NCI-H187 treated with DMSO at 0.1 percent for 48 hours (cell line): ENCODE results near the gene SZRD1.

Source experiments
- DNase-seq: peaks from one replicate; lab custom pipeline; 2025; lab: John Stamatoyannopoulos, UW

The SZRD1 gene

DNA sequence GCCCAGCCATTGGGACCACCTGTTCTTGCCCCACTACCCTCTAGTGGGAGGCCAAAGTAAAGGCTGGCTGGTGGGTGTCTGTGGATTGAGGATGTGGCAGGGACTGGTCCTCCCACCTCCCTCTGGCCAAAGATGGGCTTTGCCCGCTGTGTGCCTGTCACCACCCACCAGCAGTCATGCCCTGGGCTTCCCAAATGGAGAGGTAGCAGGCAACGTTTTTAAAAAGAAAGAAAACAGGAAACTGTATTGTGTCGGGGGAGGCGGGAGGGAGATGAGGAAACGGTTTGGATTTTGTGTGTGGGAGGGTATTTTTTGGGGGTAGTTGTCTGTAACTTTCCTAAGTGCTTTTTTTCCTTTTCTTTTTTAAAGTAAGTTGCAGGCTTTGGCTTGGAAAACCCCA lies 30.1 kb downstream of the SZRD1 start:
- no peak for DNase-seq

DNA sequence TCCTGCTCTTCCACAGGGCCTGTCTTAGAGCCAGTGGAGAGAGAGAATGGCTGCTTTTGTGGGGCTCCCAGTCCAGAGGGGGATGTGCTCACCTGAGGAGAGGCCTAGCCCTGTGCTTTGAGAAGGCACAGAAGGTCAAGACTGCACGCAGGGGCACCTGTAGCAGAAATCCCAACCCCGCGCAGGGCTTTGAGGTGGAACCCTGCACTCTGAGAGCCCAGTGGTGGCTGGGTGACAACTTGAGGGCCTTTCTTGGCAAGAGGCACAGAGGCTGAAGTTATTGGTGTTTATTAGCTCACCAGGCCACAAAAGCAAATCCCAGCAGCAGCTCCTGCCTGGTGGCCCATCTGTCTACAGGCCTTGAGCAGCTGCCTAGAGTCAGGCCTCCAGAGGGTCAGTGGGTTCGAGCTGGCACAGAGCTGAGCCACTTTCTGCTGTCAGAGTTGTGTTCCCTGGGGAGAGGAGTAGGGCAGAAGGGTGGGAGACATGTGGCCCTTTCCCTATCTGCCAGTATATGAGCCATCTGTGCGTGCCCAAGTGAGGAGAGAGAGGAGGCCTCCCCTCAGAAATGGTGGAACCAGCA lies 31.4 kb downstream of the SZRD1 start:
- DNase-seq, result no peak

DNA sequence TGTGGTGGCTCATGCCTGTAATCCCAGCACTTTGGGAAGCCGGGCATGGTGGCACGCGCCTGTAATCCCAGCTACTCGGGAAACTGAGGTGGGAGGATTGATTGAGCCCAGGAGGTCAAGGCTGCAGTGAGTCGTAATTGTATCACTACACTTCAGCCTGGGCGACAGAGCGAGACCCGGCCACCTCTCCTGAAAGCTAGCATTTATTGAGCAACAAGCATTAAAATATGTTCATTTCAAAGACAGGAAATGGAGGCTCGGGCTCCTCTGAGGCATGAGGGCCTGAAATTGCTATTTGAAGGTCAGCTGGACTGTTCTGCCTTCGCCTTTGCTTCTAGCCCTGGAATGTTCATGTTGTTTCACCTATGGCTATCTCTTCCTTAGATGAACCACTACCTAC lies 35.7 kb downstream of the SZRD1 start:
- DNase-seq, result no peak

DNA sequence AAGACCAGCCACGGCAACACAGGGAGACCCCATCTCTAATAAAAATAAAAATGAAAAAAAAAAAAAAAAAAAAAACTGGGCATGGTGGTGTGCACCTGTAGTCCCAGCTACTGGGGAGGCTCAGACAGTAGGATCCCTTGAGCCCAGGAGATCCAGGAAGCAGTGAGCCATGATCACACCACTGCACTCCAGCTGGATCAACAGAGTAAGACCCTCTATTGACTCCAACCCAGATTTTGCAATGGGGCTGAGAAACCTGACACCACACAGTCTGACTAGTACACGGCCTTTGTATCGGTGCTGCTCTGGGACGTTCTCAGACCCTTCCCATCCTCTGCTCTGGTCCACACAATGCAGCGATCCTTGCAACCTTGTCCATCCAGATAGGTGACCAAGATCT lies 38.4 kb downstream of the SZRD1 start:
- no peak for DNase-seq

DNA sequence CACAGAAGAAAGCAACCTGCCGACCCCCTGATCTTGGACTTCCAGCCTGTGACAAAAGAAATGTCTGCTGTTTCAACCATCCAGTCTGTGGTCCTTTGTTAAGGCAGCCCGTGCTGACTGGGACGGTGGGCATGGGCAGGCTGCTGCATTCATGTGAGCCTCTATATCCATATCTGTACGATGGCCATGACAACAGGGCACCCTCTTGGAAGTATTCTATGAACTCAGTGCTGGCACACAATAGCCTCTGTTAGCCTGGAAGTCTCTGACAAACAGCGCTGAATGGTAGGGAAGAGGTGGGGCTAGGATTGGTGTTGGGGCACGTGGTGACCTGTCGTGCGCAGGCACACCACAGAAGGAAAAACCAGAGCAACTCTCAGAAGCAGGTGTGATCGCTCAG lies 39.8 kb downstream of the SZRD1 start:
- no peak for DNase-seq

DNA sequence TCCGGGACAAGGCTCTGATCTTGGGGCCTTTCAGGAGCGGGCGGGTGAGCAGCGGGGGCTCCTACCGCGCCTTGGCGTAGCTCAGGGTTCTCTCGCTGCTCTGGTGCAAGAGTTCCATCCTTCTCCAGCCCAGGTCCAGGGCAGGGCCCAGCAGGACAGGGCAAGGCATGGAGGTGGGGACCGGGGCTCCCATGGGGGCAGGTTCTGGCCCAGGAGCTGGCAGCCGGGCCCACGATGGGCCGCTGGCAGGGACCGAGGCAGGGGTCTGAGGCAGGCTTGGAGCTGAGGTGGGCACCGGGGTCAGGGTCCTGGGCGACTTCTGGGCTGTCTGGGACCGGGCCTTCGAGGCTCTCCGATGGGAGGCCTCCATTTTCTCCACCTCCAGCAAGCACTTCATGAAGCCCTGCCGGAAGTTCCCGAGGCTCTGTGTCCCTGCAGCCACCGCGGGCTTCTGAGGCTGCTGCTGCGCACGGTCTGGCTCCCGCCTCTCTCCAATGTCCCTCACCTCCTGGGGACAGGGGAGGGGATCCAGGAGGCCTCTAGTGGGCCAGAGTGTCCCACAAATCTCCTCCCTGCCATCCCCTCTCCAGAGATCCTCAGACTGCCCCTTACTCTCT lies 42.6 kb downstream of the SZRD1 start:
- DNase-seq, result no peak

DNA sequence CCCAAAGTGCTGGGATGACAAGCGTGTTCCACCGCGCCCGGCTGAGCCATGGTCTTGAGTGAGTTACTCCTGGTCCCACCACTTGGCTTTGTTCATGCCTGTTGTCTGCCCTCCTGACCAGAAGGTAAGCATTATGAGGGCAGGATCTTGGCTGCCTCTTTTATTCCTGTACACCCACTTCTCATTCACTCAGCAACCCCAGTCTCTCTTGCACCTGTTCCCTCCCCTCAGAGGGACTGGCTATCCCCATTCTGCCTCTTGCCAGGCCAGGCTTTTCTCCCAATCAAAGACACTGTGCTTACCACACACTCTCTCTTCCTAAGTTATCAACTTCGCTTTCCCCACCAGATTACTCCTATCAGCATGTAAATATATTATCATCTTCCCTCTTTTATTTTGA lies 43.8 kb downstream of the SZRD1 start:
- DNase-seq, result no peak

DNA sequence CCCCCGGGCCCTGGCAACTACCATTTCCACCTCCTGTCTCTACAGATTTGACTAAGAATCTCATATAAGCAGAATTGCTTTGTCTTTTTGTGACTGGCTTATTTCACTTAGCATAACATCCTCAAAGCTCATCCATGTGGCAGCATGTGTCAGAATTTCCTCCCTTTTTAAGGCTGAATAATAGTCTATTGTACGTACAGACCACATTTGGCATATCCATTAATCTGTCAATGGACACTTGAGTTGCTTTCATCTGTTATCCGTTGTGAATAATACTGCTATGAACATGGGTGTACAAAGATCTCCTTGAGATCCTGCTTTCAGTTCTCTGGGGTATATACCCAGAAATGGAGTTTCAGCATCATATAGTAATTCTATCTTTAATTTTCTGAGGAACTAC lies 46.1 kb downstream of the SZRD1 start:
- no peak for DNase-seq

DNA sequence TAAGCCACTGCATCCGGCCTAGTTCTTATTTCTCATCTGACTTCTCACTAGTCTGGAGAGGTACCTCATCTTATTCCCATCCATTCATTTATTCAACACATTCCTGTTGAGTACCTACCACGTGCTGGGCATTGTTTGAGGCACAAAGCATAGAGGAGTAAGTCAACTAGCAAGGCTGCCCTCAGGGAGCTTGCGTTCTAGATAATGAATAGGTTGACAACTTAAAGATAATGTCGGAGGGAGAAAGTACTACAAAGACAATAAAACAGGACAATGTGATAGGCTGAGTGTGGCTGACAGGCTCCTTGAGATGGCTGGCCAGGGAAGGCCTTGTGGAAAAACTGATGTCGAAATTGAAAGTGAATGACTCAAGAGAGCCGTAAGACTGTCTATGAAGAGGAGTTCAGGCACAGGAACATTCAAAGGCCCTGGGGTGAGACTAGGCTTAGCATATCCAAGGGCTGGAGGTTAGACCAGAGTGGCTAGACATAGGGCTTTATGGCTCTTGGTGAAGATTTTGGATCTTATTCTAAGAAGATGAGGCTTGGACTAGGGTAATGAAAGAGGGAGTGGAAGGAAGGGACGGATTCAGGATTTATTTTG lies 51.9 kb downstream of the SZRD1 start:
- no peak for DNase-seq

DNA sequence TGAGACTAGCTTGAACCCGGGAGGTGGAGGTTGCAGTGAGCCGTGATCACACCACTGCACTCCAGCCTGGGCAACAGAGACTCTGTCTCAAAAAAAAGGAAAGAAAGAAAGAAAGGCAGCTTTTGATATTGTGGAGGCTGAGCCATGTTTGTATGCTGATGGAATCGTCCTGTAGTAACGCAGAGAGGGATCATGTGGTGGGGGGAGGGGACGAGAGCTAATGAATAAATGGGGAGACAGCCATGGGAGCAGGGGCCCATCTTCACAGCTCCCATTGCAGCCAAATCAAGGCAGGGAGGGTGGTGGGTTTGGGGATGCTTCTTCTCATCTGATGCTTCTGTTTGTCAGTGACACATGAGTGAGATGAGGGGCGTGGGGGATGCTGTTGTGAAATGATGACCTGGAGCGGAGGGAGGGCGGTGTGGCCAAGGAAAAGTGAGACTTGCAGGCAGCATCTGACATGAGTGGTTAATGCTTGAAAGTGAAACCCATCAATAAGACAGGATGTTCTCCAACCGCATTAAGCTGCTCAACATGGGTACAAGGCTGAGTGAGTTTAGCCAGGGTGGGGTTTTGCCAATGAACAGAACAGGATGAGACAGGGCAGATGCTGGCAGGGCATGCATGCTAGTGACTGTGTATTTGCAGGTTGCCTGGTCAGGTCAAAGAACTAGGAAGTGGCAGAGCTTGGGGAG lies 53.5 kb downstream of the SZRD1 start:
- no peak for DNase-seq

DNA sequence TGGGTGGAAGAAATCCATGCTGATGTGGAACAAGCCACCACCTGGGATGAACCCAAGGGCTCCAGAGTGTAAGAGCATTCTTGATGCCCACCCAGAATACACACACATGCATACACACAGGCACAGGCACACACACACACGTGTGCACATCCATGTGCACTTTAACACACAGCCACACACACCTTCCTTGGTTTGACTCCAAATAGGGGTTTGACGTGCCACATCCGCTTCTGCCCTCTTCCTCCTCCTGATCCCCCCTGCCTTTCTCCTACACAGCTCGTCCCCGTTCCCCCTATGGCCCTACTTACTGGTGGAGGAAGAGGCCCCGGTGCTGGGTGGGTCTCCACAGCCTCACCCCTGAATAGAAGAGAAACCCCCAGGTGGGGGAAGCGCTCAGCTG lies 54.2 kb downstream of the SZRD1 start:
- no peak for DNase-seq

DNA sequence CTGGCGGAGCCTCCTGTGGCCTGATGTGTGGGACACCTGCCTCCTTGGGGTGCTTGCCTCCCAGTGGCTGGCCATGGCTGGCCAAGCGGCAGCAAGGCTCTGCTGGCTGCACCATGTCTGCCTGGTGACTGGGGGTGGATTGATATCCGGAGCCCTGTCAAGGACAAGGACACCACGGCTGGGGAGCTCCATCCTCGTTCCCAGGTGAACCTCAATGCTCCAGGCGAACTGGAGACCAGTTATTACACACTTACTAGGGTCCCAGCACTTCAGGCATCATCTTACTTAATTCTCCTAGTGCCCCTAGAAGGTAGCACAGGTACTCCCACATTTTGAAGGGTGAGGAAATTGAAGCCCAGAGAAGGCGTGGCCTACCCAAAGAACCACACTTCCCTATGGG lies 55.0 kb downstream of the SZRD1 start:
- no peak for DNase-seq

DNA sequence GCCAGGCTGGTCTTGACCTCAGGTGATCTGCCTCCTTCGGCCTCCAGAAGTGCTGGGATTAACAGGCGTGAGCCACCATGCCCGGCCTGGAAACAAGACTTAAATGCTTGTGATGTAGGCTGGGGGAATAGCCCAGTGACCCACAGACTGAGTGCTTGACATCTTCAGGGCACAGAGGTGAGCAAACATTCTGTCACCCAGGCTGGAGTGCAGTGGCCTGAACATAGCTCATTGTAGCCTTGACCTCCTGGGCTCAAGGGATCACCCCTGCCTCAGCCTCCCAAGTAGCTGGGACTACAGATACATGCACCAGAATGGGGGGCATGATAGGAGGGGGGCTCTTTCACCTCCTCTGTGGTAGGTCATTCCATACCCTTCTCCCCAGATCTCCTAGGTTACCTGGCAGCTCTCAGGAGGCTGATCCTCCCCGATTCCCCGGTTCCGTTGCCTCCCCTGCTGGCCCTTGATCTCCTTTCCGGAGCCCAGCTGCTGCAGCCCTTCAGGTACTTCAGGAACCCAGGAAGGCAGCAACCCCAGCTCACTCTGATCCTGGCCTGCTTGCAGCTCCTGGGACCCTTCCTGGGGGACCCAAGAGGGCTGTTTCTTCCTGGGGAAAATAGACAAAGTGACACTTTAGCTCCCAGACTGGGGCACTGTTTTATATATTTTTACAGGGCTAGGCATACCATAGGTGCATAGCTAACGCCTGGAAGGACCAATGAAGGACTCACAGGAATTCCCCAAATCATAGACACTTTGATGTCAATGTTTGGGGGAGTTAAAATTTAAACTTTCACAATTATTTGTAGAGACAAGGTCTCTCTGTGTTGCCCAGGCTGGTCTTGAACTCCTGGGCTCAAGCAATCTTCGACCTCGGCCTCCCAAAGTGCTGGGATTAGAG lies 58.3 kb downstream of the SZRD1 start:
- no peak for DNase-seq

DNA sequence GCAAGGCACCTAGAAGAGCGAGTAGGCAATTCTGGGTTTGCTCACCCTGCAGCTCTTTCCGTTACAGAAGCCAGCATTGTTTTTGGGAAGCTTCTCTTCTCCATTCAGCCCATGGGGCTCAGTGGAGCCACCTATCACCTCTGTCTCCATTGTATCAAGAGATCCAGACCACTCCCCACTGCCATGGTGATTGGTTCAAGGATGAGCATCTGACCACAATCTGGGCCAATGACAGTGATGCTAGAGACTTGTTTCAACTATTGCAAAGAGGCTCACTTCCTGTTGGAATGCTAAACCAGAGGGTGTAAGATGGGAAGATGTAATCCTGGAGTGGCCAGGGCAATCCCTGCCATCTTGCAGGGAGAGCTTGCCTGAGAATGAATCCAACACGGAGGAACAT lies 63.6 kb downstream of the SZRD1 start:
- no peak for DNase-seq

DNA sequence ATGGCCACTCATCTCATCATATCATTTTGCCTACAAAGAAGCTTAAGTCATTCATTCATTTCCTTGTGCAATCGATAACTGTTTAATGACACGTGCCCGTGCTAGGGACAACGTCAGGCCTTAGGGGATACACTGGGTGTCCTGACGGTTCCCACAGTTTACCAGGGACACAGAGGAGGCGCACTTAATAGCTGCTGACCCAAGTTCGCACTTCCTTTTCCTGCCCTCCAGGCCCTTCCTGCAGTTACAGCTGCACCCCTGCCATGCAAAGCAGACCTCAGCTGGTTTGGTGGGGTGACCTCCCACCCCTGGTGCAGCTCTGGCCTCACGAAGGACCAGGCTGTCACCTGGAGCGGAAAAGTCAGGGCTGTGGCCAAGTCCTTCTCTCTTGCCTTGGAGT lies 66.0 kb downstream of the SZRD1 start:
- DNase-seq, result no peak

DNA sequence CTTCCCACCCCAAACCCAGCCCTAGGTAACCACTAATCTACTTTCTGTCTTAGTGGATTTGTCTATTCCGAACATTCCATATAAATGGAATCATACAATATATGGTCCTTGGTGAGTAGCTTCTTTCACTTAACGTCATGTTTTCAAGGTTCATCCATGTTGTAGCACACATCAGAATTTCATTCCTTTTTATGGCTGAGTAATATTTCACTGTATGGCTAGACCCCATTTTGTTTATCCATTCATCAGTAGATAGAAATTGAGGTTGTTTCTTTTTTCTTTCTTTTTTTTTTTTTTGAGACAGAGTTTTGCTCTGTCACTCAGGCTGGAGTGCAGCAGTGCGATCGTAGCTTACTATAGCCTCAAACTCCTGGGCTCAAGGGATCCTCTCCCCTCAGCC lies 67.0 kb downstream of the SZRD1 start:
- DNase-seq, result no peak

DNA sequence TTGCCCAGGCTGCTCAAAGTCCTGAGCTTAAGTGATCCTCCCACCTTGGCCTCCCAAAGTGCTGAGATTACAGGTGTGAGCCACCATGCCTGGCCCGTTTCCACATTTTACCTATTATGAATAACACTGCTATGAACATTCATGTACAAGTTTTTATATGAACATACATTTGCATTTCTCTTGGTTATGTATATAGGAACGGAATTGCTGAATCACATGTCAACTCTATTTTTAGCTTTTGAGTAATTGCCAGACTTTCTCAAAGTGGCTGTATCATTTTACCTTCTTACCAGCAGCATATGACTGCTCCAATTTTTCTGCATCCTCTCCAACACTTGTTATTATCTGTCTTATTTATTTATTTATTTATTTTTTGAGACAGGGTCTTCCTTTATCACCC lies 67.5 kb downstream of the SZRD1 start:
- no peak for DNase-seq

DNA sequence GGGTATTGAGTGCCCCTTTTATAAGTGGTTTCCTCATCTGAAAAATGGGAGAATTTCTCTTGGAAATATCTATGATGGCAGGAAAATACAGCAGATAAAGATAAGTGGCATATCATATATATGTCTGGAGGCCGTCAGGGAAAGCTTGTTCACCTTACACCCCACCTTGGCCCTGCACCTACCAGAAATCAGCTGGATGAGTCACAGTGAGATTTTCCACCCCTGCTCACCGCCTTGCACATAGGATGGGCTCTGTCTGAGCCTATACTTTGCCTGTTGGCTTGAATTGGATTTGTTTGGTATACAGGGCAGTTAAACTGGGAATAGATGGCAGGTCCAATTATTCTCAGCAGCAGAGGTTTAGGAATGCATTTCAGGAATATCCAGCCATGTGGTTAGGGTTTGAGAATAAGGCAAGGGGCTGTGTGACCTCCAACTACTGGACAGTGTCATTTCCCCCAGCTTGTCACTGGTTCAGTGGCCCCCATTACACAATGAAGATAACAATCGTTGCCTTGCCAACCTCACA lies 70.0 kb downstream of the SZRD1 start, which contains the start of gene SPATA21:
TSS of gene SPATA21 (minus strand) at position 479 of the 529 bp plus-strand sequence. CDS start 6,053 bp downstream, outside the sequence.
- no peak for DNase-seq

DNA sequence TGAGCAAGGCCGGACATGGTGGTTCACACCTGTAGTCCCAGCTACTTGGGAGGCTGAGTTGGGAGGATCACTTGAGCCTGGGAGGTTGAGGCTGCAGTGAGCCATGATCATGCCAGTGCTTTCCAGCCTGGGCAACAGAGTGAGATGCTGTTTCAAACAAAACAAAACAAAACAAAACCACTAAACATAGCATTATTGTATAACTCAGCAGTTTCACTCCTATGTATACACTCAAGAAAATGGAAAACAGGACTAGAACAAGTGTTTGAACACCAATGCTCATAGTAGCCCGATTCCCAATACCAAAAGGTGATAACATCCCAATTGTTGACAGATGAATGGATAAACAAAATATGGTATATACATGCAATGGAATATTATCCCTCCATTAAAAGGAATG lies 71.5 kb downstream of the SZRD1 start:
- DNase-seq, result no peak

DNA sequence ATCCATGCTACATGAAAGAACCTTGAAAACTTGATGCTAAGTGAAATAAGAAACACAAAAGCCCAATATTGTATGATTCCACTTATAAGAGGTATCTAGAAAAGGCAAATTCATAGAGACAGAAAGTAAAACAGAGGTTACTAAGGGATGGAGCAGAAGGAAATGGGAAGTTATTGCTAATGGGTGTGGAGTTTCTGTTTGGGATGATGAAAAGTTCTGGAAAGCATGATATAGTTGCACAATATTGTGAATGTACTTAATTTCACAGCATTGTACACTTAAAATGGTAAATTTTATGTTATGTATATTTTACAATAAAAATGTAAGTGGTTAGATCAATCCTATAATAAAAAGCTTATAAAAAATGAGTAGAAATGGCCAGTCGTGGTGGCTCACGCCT lies 71.9 kb downstream of the SZRD1 start:
- no peak for DNase-seq

DNA sequence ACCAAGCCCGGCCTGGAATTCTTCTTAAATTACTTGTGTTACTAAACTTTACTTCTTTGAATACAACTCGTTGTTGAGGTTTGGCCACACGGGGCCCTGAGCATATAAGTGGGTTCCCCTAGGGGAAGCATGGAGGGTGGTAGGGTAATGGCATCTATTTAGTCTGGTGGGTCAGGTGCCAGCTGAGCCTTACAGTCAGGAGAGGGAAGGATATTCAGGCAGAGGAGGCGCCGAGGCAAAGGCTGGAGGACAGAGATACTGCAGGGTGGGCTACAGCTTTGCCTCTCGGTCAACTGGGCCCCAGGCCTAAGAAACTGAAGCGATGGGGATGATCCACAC lies 73.1 kb downstream of the SZRD1 start:
- no peak for DNase-seq
